Bronchus fibroblast of lung (primary cell): ENCODE results near the gene HNRNPAB. TPM values are rescaled to one million over a fixed set of nuclear protein-coding genes. Genes with fewer than 3 reads are reported as not detected.

Source experiments
- total RNA-seq: library from RNA; depleted of rRNA; stranded (reverse); fragments of >200 nt; gene quantifications from 2 replicates; pipeline ENCODE4 v1.2.3, GENCODE V29; 2015

The HNRNPAB gene
- total RNA-seq = 142 and 157 TPM in 2 replicates

DNA sequence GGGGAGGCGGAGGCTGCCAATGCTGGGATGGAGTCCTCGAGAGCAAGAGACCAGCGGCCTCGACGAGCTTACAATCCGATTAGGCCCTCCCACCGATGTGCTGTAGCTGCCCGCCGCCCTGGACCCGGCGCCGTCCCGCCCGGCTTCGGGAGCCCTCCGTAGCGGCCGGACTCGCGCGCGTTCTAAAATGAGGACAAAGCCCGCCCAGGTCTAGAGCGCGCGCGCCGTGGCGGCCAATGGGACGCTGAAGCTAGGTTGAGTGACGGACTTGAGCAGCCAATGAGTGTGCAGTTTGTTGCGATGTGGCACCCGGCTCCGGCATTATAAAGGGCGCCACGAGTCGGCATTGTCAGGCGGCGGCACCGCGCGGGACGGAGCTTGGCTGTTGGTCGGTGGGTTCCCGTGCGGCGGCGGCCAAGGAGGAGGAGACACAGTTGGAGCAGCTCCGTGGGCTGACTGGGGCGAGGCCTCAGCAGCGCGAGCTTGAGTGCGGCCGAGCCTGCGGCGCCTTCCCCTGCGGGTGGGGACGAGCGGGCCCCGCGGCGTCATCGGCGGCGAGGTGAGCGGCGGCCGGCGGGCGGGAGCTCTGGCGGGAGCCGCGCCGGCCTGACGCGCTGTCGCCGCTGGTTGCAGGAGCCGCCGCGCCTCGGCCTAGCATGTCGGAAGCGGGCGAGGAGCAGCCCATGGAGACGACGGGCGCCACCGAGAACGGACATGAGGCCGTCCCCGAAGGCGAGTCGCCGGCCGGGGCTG is at the start of gene HNRNPAB:
TSS of gene HNRNPAB (plus strand) at position 352 of the 753 bp plus-strand sequence. CDS start at position 657, 305 bp downstream.

GRCh38 chr5:178187014-178187413 is 17.3 kb upstream of the HNRNPAB start, which contains the start of gene GMCL2:
TSS of gene GMCL2 (minus strand) at chr5:178187371. CDS start at chr5:178187299, 72 bp downstream.

GRCh38 chr5:178232124-178232919 is 28.0 kb downstream of the HNRNPAB start, which contains the start of gene PHYKPL:
TSS of gene PHYKPL (minus strand) at chr5:178232802. CDS start at chr5:178232550, 252 bp downstream.

Other genes starting within 250 kb of the HNRNPAB start
- not detected in 2 replicates for gene PROP1, start 208.3 kb upstream of the HNRNPAB start, total RNA-seq
- 0.34 and 0.45 TPM in 2 replicates for gene N4BP3, start 91.0 kb upstream of the HNRNPAB start, total RNA-seq
- 14.5 and 15.2 TPM in 2 replicates for gene RMND5B, start 73.5 kb upstream of the HNRNPAB start, total RNA-seq
- gene NHP2, start 50.6 kb upstream of the HNRNPAB start, total RNA-seq = 733 and 760 TPM in 2 replicates
- gene GMCL2, start 17.2 kb upstream of the HNRNPAB start, total RNA-seq = not detected in 2 replicates
- 17.2 and 18.3 TPM in 2 replicates for gene PHYKPL, start 28.3 kb downstream of the HNRNPAB start, total RNA-seq